Stimulated activated CD4-positive, alpha-beta T cell treated with anti-CD3 and anti-CD28 coated beads, TNF-alpha, amount 100 ng/mL, for 4 hours (primary cell): ENCODE measurements around the gene SUSD6.
"Not testable (repeated sequence)": the region's sequence is repeated elsewhere in the genome, so short reads cannot be mapped to it uniquely, and the experiment has no call there.

Experiments used
- DNase-seq, 3 experiments: peaks; one replicate each; pipeline ENCODE4 v3.0.0-alpha.2; 2020; ENCODE audit warnings: low read depth in 3 of 3

Gene SUSD6

DNA sequence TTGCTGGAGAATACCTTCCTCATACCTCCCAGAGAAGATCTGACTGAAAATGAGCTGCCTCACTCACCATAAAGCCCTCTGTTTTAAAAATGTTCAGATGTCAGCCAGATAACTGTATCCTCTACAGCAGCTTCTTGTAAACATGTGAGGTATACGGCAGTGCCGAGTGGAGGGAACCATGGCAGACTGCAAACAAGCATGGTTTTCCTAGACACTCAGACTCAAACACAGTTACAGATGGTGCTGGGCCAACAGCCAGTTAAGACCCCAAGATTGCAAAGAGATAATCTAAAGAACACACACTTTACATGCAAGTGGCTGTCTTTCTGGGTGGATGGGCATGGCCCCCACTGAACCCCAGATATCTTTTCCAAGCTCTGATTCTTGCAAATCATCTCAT is 20.1 kb upstream of the SUSD6 start:
- no peak for DNase-seq

DNA sequence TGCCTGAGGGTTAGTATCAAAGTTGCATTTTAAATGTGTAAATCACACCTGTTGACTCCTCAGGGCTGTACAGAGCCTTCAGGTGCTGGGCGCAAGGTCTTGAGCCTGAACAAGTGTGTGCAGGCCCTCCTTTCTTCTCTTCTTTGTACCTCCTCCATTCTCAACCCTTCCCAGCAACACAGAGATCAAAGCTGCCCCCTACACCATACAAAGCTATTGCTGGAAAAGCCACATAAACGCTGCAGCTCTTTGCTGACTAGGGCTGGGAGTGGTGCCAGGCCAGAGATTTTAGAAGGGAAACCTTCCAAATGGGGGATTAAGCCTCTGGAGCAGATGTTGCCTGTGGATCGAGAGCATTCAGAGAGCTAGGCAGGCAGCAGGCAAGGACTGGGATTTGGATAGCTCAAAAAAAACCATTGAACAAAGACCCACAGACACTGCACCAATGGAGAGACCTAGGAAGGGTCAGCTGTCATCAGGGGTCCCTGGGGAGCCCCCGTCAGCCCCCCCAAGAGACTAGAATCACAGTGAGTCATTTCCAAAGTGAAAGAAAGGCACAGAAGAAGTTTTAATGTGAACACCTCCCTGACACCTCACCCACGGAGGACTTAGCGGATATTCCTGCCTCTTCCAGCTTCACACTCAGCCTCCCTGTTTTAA is 18.2 kb upstream of the SUSD6 start:
- DNase-seq: no peak

DNA sequence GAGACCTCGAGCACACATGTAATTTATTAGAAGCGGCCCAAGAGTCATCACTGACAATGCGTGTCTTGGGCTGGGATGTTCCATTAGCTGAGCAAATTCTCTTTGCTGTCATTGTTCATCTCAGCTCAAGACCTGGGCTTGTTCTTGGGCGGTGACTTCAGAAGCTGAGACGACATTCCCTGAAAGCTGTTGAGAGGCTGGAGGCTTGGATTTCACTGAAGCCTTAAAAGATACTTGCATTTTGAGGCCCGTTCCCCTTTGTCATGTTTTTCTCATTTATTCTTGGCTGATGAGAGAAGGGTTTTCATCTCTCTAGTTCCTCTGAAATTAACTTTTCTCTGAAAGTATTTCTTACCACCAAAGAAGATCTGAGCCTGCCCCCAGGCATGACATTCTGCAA is 16.6 kb upstream of the SUSD6 start:
- DNase-seq: no peak

DNA sequence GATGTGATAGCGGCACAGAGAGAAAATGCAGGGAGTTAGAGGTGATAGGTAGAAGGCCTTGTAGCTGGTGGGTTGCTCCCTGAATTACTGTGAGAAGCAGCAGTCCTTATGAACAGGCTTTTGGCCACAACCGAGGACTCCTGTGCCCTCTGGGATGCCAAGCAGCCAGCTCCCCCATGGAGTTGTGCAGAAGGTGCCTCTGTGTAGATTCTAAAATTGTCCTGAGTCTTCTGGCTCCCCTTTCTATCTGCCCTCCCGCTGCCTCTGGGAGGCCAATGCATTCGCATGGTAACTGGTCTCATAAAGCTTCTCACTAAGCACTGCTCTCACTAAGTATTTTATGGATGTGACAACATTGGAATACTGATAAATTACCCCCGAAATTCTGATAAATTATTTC is 16.1 kb upstream of the SUSD6 start:
- DNase-seq: no peak

DNA sequence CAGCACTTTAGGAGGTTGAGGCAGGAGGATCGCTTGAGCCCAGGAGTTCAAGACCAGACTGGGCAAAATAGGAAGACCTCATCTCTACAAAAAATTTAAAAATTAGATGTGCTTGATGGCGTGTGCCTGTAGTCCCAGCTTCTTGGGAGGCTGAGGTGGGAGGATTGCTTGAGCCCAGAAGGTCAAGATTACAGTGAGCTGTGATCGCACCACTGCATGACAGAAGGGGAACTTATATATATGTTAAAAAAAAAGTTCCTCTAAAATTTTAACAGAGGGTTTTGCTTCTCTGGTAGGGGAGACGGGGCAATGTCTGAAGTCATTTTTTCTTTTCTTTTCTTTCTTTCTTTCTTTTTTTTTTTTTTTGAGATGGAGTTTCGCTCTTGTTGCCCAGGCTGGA is 12.0 kb upstream of the SUSD6 start:
- DNase-seq: not testable (repeated sequence)

DNA sequence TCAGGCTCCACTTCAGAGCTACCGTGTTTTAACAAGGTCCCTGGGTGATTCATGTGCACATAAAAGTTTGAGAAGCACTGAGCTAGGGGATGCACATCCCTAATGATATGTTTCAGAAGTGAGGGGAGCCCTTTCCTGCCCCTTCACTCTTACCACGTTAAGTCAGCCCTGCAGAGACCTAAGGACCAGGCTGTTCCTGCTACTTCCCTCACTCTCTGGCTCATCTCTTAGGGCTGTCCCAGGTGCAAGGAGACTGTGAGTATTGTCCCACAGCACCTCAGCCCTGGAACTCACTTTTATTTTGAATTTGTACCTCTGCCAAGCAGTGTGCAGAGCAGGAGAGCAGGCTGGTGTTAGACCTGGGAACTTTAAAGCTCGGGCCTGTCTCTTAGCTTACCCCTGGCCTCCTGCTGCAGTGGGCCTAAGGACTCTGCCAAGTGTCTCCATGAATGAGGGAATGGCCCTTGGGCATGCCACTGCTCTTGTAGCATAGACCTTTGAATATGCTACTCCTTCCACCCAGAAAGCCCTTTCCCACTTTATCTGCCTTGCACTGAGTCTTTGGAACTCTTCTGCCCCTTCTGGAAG is 11.0 kb upstream of the SUSD6 start:
- no peak for DNase-seq

DNA sequence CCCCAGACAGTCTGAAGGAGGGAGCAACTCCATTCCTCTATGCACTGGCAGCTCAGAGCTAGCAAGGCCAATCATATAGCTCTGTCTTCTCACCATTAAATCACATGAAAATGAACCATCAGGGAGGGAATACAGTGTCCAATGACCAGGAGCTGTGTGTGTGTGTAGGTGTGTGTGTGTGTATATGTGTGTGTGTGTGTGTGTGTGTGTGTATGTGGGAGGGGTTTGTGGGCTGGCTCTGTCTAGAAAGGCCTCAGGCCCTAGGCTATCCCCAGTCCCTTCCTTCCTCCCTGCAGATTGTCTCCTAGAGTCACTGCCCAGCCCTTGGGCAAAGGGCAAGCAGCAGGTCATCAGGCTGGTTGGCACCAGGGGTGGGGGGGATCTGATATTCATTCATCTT is 5.7 kb upstream of the SUSD6 start:
- no peak for DNase-seq

DNA sequence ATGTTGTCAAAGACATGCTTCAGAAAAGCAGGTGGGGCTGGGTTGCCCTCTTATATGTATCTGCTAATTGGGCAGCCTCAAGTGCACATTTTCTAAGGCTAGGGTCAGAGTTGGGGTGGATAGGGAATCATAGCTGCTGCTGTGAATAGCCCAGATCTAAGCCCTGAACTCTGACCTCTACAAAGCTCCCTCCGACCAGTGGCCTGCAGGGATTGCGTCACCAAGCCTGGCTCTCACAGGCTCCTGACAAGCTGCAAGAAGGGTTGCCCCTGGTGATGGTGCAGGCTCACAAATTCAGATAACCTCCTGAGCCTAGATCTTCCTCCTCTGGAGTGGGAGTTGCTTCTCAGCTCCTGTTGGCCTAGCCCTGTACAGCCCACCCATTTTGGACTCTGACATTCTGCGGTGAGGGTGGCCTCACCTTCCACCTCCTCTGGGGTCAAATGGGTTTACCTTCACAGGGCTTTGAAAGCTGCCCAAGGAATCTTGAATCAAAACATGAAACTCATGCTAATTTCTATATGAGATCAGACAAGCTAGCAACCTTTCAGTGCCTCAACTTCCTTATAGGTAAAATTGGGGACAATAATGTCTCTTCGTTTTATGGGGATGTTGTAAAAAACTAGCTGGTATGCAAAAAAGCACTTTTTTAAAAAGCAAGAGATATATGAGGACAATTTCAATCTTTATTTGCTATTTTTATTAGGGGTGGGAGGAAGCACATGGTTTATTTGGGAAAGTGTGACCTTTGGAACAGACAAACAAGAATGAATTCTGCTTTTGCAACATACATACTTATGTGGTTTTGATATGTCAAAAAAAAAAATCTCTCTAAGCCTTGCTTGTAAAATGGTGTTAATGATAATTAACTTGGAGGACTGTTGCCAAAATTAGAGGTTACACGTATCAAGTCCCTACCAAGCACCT is 4.9 kb upstream of the SUSD6 start:
- no peak for DNase-seq

DNA sequence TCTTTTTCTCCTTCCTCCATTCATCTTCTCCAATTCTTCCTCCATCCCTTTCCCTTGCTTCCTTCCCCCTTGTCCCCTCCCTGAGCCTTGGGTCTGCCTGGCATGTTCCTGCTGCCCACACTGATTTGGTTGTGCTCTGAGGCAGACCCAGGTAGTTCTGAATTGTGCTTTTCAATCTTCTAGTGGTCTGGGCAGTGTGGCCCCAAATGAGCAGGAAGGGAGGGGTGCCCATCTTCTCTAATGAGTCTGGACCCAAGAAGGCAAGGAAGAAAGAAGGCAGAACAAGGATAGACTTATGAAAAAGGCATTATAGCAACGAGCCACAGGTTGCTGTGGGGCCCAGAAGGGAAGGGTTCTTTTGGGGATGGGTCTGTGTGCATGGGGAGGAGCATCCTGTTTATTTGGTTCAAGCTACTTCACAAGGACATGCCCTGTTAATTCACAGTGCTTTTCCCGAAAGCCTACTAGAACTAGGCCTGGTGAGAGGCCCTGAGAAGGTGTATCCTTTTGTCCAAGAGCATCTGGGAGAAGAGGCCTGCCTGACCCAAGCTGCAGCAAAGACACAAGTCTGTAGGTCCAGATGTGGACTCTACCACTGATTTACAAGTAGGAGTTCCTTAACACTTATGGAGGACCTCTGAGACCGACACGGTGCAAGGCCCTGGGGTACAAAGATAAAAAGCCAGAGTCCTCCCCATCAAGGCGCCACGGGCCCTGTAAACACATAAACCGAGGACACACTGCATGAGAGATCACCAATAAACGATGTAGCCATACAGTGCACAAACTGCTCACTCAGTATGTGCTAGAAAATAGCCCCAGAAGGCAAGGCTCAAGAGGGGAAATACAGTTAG is 1.1 kb upstream of the SUSD6 start:
- DNase-seq: no peak

DNA sequence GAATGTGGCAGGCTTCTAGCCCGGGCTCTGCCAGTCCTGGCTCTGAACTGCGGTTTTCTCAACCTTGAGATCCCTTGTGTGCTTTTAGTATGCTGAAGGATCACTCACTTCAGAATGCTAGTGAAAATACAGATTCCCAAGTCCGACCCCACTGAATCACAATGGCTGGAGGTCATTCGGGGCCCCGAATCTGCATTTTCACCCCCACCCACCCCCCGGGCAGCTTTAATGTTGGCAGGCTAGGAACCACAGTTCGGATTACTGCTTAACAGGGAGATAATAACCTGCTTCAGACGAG is 573 bp upstream of the SUSD6 start:
- no peak for DNase-seq

DNA sequence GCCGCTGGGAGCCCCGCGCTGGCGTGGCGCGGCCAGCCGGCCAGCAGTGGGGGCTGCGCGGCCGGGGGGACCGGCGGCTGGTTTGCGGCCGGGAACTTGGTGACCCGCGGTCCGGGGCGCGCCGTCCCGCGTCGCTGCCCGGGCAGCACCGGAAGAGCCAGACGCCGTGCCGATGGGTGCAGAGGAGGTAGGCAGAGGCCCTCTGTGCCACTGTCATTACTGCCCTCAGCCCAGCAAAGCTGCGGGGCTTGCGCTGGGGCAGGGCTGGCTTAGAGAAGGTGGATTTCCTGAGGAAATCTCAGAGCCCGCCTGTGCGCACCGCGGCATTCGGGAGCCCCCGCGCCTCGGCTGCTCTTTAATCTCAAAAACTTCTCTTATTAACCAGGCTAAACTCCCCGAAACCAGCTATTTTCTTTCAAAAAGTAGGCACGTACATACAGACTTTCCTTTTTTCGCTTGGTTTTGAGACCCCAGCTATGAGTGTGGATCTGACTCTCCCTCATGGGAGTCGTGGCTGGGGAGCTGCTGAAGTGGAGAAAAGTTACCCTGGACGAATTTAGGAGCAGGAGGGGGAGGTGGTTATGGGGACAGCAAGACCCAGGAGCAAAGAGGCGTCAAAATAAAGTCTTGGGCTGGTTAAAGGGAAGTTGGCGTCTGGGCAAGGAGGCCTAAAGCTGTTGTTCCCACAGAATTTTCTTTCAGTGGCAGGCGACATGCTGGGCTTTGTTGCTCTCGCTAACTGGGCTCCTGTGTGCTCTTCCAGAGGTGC is 802 bp downstream of the SUSD6 start:
- DNase-seq: no peak

DNA sequence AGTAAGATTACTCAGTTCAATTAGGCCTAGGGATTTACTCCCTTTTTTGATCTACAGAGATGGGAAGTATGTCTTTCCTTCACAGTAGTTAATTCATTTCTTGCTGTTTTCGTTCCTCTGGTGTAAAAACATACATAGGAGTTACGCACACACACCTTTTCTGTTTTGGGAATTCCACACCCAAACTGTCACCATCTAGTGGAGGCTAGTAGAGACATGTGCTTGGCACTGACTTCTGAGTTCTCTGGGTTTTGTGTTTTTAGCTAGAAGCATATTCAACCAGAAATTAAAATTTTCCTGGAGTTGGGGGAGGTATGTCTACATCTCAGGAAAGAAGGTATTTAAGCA is 1.4 kb downstream of the SUSD6 start:
- DNase-seq: no peak

DNA sequence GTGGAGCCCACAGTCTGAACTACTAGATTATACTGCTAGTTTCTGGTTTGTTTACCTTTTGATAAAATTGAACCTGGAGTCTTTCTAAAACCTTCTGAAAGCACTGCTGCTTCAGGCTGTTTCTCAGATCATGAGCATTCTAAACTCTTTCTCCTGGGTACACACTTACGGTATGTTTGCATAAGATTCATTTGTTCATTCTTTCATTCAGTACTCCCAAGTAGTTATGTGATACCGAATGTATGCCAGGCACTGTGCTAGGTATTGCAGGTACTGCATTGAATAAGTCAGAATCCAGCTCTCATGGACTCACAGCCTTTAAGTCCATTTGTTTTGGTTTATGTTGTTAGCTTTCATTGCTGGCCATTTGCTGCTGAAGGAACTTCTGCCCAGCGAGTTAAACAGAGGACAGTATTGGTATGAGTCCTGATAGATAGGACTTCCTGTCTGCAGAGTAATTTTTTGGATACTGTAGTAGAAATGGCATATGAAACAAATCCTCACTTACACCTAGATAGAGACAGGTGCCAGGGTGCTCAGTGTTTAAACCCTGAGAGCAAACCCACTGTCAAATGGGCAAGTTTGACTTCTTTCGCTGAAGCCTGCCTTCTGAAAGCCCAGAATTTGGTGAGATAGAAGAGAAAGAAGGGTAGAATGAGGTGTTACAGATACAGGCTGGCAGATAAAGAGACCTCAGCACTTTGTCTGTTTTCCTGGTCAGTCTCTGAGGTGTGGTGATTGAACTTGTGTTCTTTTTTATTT is 2.1 kb downstream of the SUSD6 start:
- no peak for DNase-seq

DNA sequence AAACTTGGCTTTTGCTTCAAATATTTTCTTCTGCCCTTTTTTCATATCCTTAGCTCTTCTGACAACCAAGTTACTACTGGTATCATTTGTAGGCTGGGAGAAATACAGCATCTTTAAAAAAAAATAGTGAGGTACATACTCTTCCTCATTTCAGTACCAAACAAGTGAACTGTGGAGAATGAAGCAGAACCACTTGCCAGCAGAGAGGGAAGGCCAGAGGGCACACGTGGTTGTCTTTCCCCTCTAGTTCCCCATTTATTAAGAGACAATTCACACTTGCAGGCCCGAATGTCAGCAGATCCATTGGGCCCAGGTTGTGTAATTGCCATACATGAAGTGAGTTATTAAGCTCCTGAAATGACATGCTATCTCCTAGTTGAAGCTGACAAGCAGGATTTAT is 3.2 kb downstream of the SUSD6 start:
- DNase-seq: no peak

DNA sequence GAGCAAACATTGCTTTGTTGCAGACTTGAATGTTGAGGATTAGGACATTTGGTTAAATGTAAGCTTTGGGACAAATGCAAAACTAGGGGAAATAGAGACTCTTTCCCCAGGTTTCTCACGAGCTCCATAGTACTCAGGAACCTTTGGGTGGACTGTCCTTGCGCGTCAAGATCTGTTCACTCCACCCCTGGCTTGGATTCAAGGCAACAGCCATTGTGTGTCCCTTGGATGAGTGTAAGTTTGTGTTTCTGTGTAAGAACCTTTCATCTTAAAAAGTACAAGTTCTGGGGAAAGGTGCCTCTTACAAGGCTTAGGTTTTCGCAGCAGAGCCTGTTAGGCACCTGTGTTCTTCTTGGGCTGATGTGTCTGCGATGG is 3.7 kb downstream of the SUSD6 start:
- DNase-seq: no peak

DNA sequence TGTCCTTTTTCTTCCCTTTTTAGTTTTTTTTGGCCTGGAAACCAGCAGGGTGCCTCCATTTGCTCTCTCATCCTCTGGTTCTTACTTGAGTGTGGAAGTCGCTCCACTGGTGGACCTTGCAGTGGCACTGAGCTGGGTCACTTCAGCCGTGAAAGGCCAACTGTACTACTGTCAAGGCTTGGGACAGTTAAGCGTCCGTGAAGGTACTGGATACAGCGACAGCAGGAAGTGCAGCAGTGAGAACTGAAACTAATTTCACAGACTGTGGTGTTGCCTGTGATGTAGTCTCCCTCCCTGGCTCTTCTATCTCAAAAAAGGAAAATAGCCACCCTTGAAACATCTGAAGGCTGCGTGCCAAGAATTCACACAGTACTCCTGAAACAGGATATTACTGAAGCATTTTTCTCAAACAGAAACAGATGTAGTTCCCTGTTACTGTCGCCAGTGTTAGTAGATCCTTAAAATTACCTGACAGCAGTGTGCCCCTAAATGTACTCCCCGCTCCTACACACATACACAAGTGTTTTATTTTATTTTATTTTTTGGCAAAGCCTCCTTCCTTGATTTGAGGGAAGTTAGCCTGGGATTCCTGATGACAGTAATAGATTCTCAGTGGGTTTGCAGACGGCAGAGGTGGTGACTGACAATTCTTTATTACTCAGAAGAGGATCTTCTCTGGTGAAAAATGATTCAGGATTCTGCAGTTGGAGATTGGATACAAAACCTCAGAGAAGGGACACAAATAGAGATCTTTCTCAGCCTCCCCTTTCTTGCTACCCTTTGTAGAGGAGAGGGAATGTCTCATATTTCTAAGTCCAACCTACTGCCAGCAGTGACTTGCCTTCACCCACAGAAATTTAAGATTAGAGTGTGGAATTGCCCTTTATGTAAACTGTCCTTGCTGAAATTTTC is 4.4 kb downstream of the SUSD6 start:
- DNase-seq: no peak

DNA sequence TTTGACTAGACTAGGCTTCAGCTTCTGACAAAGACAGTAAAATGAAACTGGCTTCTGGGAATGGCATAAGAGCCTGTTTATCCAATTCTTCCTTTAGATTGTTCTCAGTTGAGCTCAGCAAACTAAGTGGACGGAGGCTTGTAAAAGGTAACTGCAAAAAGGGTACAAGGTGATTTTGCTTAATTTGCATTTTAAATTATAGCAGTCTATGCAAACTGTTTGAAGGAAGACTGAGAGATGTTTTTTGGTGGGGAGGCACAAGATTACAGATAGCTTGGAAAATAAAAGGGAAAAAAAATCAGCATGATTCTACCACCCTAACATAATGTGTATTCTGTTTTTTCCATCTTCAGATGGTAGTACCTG is 5.0 kb downstream of the SUSD6 start:
- no peak for DNase-seq

DNA sequence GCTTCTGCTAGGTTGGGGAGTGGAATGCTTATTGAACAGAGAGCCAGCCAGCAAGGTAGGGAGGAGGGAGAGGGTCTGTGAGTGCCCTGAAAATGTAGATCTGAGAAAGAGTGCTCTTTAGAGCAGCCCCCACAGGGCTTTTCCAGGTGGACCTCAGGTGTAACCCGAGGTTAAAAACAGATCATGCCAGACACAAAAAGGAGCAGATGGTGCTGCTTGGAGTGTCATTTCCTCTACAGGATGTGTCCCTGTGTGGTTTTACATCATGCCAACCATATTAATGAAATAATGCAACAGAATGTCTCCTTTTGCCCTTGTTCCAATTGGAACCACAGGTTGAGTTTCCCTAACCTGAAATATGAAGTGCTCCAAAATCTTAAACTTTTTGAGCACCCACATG is 6.4 kb downstream of the SUSD6 start:
- no peak for DNase-seq

DNA sequence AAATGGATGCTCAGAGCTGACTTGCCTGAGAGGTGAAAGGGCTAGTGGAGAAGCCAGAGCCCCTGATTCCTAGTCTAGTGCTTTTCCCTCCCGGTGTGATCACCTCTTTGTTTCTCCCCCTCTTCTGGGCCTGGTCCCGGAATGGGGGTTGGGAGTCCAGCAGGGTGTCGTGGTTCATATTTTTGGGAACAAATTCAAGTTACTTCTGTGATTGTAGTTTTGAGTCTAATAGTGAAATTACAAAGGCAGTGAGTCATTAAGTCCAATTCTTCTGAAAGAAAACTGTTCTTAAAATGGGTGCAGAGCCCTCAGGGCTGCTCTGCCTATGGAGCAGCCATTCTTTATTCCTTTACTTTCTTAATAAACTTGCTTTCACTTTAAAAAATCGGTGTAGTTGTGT is 7.6 kb downstream of the SUSD6 start:
- no peak for DNase-seq

DNA sequence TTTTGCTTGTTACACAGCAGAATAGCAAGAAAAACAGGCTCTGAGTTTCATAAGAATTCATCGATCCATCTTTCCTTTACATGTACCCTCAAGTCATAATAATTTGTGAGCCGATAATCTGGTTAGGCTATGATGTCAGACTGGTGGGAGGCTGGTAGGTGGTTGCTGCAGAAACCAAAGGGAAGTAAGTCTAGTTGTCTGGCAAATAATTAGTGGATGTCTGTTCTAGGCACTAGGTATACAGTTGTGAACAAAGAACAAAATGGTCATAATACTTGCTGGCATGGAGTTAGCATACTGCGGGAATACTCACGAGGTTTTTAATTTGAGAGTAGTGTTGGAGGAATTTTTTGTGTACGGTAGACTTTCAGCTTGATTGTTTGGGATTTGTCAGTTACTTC is 8.8 kb downstream of the SUSD6 start:
- DNase-seq: no peak
